HAP-1 (cell line): ENCODE results near the gene GXYLT2.
A peak's percentile ranks its signal among the peaks of the same experiment; 100 is the strongest.

ENCODE experiments used
- DNase-seq, 2 experiments: peaks; one replicate each; pipeline ENCODE4 v3.0.0-alpha.2; 2016 to 2020; ENCODE audit warnings: low spot score in 2 of 2
- H3K27me3 ChIP-seq: fragments of 250-450 bp; sonication (Bioruptor Pico); 2 replicates; pipeline ENCODE4 v1.5.1; 2020; ENCODE audit warnings: low read depth, mild to moderate bottlenecking, moderate library complexity
- H3K36me3 ChIP-seq: fragments of 250-450 bp; sonication (Bioruptor Pico); replicated peaks from 2 replicates; pipeline ENCODE4 v1.5.1; 2020; ENCODE audit warnings: mild to moderate bottlenecking
- H3K4me1 ChIP-seq: fragments of 250-450 bp; sonication (Bioruptor Pico); 2 replicates; pipeline ENCODE4 v1.5.1; 2020; ENCODE audit warnings: mild to moderate bottlenecking
- H3K4me3 ChIP-seq: fragments of 250-450 bp; sonication (Bioruptor Pico); 2 replicates; pipeline ENCODE4 v1.5.1; 2020; ENCODE audit warnings: mild to moderate bottlenecking, moderate library complexity
- H3K9me3 ChIP-seq: fragments of 250-450 bp; sonication (Bioruptor Pico); 2 replicates; pipeline ENCODE4 v1.5.1; 2020; ENCODE audit warnings: mild to moderate bottlenecking, moderate library complexity
- in situ Hi-C: fragments of 300-500 bp; cut with MboI; formaldehyde crosslinking; loops from 3 replicates; pipeline ENCODE4 v1.14.3; 2020; ENCODE audit warnings: low sequenced_read_pairs, inconsistent platforms, mixed read lengths

Gene GXYLT2

GRCh38 chr3:72930754-72931153, 42.9 kb downstream of the GXYLT2 start:
- Histone ChIP-seq H3K36me3 (no peaks in the 10 kb centered on the region), H3K4me1 (no peaks in the 10 kb centered on the region), H3K27me3 (no peaks in the 10 kb centered on the region), H3K4me3 (no peak overlapping the region), H3K9me3 (no peaks in the 10 kb centered on the region)
- DNase-seq: no peak
- in situ Hi-C loops: no loop called here

DNA sequence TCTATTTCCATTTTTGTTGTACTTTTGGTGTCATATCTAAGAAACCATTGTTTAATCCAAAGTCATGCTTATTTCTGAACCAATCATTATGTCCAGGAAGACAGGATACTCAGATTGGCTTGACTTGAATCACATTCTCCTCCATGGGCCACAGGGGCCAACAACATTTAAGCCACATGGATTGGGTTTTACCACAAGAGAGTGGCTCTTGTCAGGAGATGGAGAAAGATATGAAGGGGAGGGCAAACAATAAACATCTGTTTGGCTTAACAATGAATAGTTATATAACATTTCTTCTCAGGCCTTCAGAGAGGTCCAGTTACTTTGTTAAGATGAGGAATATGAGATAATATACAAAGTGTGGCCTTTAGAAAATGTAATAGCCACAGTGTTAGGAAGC, 44.6 kb downstream of the GXYLT2 start:
- DNase-seq: no peak
- no peak overlapping the region for H3K4me3 ChIP-seq
- H3K9me3 ChIP-seq: no peaks in the 10 kb centered on the region
- in situ Hi-C loops: no loop called here
- peaks cover 6% of the 10 kb centered on the region for H3K27me3 ChIP-seq
- H3K4me1 ChIP-seq: no peaks in the 10 kb centered on the region
- no peaks in the 10 kb centered on the region for H3K36me3 ChIP-seq

DNA sequence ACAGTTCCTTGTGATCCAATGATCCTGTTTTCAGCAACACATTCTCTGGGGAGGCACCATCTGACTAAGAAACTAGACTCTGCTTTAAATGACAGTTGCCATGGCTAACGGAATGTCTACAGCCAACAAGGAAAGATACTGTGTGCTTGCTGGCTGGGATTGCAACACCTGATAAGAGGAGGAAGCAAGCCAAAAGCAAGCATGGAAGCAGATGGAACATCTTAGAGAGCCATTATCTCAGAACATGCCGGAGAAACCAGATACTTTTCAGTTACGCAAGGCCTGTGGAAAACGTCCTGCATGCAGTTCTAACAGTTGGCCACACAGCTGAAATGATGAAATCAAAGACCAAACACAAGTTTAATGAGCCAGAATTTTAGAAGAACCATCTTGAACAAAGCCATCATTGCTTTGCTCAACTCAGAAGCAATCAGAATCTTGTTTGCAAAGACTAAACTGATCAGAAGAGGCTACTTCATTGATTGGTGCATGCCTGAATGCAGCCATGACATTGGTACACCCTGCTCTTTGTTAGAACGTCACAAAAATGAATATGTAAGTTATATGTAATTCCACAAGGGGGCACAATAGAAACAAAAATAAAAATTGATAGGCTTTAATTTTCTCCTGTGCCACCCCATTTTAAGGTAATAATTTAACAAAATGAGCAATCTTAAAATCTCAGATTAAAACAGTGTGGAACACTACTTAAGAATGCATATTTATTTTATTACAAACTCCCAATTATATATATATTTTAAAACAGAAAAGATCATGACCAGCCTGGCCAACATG, 50.8 kb downstream of the GXYLT2 start:
- H3K4me3 ChIP-seq: no peak overlapping the region
- no peaks in the 10 kb centered on the region for H3K9me3 ChIP-seq
- H3K36me3 ChIP-seq: no peaks in the 10 kb centered on the region
- H3K4me1 ChIP-seq: no peaks in the 10 kb centered on the region
- peak; percentile 21 to 69 for DNase-seq
- H3K27me3 ChIP-seq: peaks cover 6% of the 10 kb centered on the region
- in situ Hi-C loops: no loop called here

DNA sequence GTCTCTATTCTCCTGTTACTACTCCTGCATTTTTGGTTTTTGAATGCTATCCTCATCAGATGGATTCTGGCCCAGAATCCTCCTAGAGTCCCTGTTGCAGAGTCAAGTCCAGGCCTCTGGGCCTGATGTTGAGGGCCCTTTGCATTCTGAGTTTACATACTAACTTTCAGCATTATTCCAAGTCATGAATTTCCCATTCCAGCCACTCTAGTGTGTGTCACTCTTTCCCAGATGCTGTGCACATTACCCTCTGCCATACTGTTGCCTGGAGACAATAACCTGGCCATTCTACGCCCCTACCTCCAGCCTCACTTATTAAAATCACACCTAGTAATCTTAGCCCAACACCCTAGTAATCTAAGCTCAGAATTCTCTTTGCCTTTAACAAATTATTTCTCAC, 53.4 kb downstream of the GXYLT2 start:
- H3K4me3 ChIP-seq: no peak overlapping the region
- peaks cover 6% of the 10 kb centered on the region for H3K27me3 ChIP-seq
- in situ Hi-C loops: loop anchor here (10.0 kb wide), 2 partner anchors 104 to 134 kb away; no protein-coding TSS in a partner anchor

DNA sequence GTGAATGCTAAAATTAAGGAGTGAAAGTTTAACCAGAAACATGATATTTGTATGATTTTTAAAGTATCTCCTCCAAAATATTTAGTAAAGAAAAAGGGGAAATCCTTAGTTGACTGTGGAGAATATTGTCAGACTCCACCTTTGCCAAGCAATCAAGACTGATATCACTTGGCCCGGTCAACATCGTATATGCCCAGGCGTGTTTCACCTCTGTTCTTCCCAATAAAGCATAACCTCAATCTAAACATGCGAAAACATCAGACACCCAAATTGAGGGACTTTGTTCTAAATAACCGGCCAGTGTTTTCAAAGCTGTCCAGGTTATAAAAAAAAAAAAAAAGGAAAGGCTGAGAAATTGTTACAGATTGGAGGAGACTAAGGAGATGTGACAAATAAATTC, 54.6 kb downstream of the GXYLT2 start:
- no peaks in the 10 kb centered on the region for H3K9me3 ChIP-seq
- H3K36me3 ChIP-seq: no peaks in the 10 kb centered on the region
- H3K27me3 ChIP-seq: no peaks in the 10 kb centered on the region
- no peak for DNase-seq
- no peaks in the 10 kb centered on the region for H3K4me1 ChIP-seq
- H3K4me3 ChIP-seq: no peak overlapping the region
- in situ Hi-C loops: loop anchor here (10.0 kb wide), 2 partner anchors 102 to 132 kb away; no protein-coding TSS in a partner anchor

More for the DNA sequence above, 53.4 kb downstream of the GXYLT2 start:
- DNase-seq: no peak
- Histone ChIP-seq H3K36me3 (no peaks in the 10 kb centered on the region), H3K4me1 (no peaks in the 10 kb centered on the region), H3K9me3 (no peaks in the 10 kb centered on the region)

DNA sequence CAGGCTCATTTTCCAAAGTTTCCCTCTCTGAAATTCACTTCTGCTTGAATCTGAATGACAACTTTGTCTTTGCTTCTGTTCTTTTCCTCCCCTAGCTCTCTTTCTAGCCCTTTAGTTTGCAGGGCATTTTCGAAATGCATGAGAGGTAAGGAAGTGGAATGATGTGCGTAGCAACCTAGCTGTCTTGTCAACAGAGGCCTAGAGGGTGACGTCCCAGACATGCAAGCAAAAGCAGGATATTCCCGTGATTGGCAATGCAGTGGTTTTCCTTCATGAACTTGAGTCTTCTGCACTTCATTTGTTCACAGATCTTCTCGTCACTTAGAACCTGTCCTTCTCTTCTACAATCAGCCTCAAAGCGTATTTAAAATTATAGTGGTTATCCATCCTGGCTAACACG, 56.9 kb downstream of the GXYLT2 start:
- Histone ChIP-seq H3K27me3 (no peaks in the 10 kb centered on the region), H3K9me3 (no peaks in the 10 kb centered on the region), H3K4me3 (no peak overlapping the region), H3K36me3 (no peaks in the 10 kb centered on the region), H3K4me1 (no peaks in the 10 kb centered on the region)
- no peak for DNase-seq
- in situ Hi-C loops: loop anchor here (10.0 kb wide), 2 partner anchors 100 to 130 kb away; no protein-coding TSS in a partner anchor

- no peaks in the 10 kb centered on the region for H3K27me3 ChIP-seq
- in situ Hi-C loops: loop anchor here (10.0 kb wide), 2 partner anchors 97 to 127 kb away; no protein-coding TSS in a partner anchor
- no peak for DNase-seq
- H3K4me1 ChIP-seq: no peaks in the 10 kb centered on the region
- H3K36me3 ChIP-seq: no peaks in the 10 kb centered on the region
- H3K4me3 ChIP-seq: no peak overlapping the region
- no peaks in the 10 kb centered on the region for H3K9me3 ChIP-seq
These were observed 60.1 kb downstream of the GXYLT2 start for GRCh38 chr3:72947715-72948490.

GRCh38 chr3:72949016-72949415, 61.2 kb downstream of the GXYLT2 start:
- DNase-seq: no peak
- Histone ChIP-seq H3K4me1 (no peaks in the 10 kb centered on the region), H3K4me3 (no peak overlapping the region), H3K9me3 (no peaks in the 10 kb centered on the region), H3K27me3 (no peaks in the 10 kb centered on the region), H3K36me3 (no peaks in the 10 kb centered on the region)
- in situ Hi-C loops: loop anchor here (10.0 kb wide), 2 partner anchors 96 to 126 kb away; no protein-coding TSS in a partner anchor

DNA sequence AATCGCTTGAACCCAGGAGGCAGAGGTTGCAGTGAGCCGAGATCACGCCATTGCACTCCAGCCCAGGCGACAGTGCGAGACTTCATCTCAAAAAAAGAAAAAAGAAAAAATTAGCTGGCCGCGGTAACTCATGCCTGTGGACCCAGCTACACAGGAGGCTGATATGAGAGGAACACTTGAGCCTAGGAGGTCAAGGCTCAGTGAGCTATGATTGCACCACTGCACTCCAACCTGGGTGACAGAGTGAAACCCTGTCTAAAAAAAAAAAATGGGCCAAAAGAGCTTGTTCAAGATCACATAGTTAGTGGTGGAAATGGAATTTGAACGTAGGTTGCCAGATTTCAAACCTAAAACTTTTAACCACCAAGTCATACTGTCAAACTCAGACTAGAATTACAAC, 62.5 kb downstream of the GXYLT2 start:
- Histone ChIP-seq H3K36me3 (no peaks in the 10 kb centered on the region), H3K9me3 (no peaks in the 10 kb centered on the region), H3K4me1 (no peaks in the 10 kb centered on the region), H3K4me3 (no peak overlapping the region), H3K27me3 (no peaks in the 10 kb centered on the region)
- in situ Hi-C loops: no loop called here
- no peak for DNase-seq

DNA sequence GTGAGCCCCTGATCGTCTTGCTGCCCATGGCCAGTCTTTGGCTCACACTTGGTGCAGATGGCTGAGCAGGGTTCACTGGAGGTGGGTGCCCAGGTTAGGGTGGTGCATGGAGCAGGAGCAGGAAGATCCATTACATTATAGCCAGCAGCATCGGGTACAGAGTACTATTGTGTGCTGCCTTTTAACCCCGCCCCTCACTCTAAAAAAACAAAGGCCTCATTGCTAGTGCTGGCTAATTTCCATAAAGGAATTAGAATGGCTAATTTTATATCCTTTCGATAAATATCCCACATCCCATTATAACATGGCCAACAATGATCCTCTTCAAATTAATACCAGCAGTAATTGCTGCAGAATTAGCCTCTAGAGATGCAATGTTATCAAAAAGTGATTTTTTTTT, 63.0 kb downstream of the GXYLT2 start:
- H3K4me3 ChIP-seq: no peak overlapping the region
- H3K9me3 ChIP-seq: no peaks in the 10 kb centered on the region
- no peaks in the 10 kb centered on the region for H3K27me3 ChIP-seq
- in situ Hi-C loops: no loop called here
- no peak for DNase-seq
- no peaks in the 10 kb centered on the region for H3K36me3 ChIP-seq
- no peaks in the 10 kb centered on the region for H3K4me1 ChIP-seq

DNA sequence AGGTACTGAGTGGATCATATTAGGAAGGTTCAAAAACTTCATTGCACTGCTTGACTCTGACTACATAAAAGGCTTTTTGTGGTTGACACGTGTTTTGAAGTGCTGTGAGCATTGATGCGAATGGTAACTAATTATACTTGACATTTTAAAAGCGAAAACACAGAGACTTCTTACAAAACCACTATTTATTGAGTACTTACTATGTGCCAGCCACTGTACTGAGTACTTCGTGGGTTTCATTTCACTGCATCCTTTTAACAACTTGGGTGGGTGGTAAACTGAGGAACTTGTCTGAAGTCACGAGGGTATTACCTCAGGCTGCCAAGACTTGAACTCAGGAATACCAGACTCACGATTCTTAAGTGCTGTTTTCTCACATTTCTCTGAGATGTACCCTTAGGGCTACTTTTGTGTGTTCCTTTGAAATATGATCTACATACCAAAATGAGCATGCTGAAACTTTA, 63.4 kb downstream of the GXYLT2 start:
- H3K27me3 ChIP-seq: no peaks in the 10 kb centered on the region
- no peaks in the 10 kb centered on the region for H3K36me3 ChIP-seq
- no peaks in the 10 kb centered on the region for H3K4me1 ChIP-seq
- H3K4me3 ChIP-seq: no peak overlapping the region
- H3K9me3 ChIP-seq: no peaks in the 10 kb centered on the region
- no peak for DNase-seq
- in situ Hi-C loops: no loop called here

GRCh38 chr3:72953325-72953956, 65.6 kb downstream of the GXYLT2 start:
- no peaks in the 10 kb centered on the region for H3K4me1 ChIP-seq
- no peaks in the 10 kb centered on the region for H3K9me3 ChIP-seq
- no peak for DNase-seq
- in situ Hi-C loops: no loop called here
- no peaks in the 10 kb centered on the region for H3K36me3 ChIP-seq
- H3K27me3 ChIP-seq: no peaks in the 10 kb centered on the region
- no peak overlapping the region for H3K4me3 ChIP-seq

DNA sequence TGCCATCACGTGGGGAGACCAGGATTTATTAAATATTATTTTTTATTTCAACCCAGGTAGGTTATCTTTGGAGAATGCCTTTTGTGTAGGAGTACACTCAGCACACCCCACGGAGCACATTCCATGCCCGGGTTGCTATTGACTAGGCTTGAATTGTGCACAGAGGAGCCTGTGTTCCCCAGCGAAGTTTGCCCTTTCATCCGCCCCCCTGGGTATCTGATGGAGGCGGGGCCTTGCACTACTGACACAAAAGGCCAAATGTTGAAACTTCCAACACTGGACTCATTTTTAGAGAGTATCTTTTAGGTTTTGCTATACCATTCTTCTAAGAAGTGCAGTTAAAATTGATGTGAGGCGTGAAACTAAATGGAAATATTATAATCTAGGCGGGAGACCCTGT, 69.5 kb downstream of the GXYLT2 start:
- Histone ChIP-seq H3K27me3 (no peaks in the 10 kb centered on the region), H3K4me3 (no peak overlapping the region), H3K4me1 (no peaks in the 10 kb centered on the region), H3K36me3 (no peaks in the 10 kb centered on the region), H3K9me3 (no peaks in the 10 kb centered on the region)
- in situ Hi-C loops: no loop called here
- DNase-seq: no peak

- no peaks in the 10 kb centered on the region for H3K4me1 ChIP-seq
- no peak for DNase-seq
- H3K9me3 ChIP-seq: no peaks in the 10 kb centered on the region
- in situ Hi-C loops: no loop called here
- H3K27me3 ChIP-seq: no peaks in the 10 kb centered on the region
- no peak overlapping the region for H3K4me3 ChIP-seq
- H3K36me3 ChIP-seq: no peaks in the 10 kb centered on the region
These were observed 71.5 kb downstream of the GXYLT2 start for GRCh38 chr3:72959336-72959735.
